ENCODE results near the gene OR6J1. TPM values are rescaled to one million over a fixed set of nuclear protein-coding genes. Genes with fewer than 3 reads are reported as not detected.

Gene OR6J1
- total RNA-seq, 2 donors from 2014 or later: not detected

- H3K27ac ChIP-seq: no peak overlapping the region
- TF ChIP-seq POLR2A (IDR thresholded peaks at IDR 0.05): no peak
- no peak for TF ChIP-seq POLR2AphosphoS5 (IDR thresholded peaks at IDR 0.05)
- TF ChIP-seq, protein P1, sequence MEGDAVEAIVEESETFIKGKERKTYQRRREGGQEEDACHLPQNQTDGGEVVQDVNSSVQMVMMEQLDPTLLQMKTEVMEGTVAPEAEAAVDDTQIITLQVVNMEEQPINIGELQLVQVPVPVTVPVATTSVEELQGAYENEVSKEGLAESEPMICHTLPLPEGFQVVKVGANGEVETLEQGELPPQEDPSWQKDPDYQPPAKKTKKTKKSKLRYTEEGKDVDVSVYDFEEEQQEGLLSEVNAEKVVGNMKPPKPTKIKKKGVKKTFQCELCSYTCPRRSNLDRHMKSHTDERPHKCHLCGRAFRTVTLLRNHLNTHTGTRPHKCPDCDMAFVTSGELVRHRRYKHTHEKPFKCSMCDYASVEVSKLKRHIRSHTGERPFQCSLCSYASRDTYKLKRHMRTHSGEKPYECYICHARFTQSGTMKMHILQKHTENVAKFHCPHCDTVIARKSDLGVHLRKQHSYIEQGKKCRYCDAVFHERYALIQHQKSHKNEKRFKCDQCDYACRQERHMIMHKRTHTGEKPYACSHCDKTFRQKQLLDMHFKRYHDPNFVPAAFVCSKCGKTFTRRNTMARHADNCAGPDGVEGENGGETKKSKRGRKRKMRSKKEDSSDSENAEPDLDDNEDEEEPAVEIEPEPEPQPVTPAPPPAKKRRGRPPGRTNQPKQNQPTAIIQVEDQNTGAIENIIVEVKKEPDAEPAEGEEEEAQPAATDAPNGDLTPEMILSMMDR (IDR thresholded peaks at IDR 0.05): no peak
- 94% methylated on average over 2 of the region's 2 CpGs for WGBS
- no peaks in the 10 kb centered on the region for H3K4me1 ChIP-seq (replicated peaks)
- intact Hi-C loops (cut with DNase I): no loop called here
- no peak for DNase-seq (ENCODE audit: low spot score)
- no peaks in the 10 kb centered on the region for H3K9me3 ChIP-seq
- no peak overlapping the region for H3K4me3 ChIP-seq
- H3K36me3 ChIP-seq: no peaks in the 10 kb centered on the region
- H3K27me3 ChIP-seq (replicated peaks; ENCODE audit: insufficient read depth): no peaks in the 10 kb centered on the region
Measured at GRCh38 chr14:22630486-22630885, 13.7 kb downstream of the OR6J1 start.

DNA sequence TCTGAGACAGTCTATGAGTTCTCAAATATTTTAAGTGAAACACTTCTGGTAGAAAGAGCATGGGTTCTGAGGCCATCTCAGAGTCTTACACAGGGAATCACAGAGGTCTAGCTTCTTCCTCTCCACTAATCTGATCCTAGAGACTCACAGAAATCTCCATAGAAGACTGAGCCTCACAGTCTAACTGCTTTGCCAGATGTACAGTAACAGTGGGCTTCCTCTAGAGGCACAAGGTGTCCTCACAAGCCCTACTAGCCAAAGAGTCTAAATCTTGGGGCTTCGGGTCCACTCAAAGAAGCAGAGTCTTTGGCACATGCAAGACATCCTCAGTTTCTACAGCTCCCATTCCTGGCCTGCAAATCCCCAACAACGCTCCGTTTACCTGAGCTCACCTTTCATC lies 14.1 kb downstream of the OR6J1 start:
- Histone ChIP-seq H3K4me3 (no peak overlapping the region), H3K36me3 (no peaks in the 10 kb centered on the region), H3K27ac (no peak overlapping the region), H3K4me1 (replicated peaks) (no peaks in the 10 kb centered on the region), H3K27me3 (replicated peaks; ENCODE audit: insufficient read depth) (no peaks in the 10 kb centered on the region), H3K9me3 (no peaks in the 10 kb centered on the region)
- WGBS: 94% methylated on average over 3 of the region's 3 CpGs
- DNase-seq (ENCODE audit: low spot score): no peak
- TF ChIP-seq POLR2A (IDR thresholded peaks at IDR 0.05): no peak
- TF ChIP-seq POLR2AphosphoS5 (IDR thresholded peaks at IDR 0.05): no peak
- TF ChIP-seq, protein P1 (IDR thresholded peaks at IDR 0.05): no peak
- intact Hi-C loops (cut with DNase I): no loop called here

DNA sequence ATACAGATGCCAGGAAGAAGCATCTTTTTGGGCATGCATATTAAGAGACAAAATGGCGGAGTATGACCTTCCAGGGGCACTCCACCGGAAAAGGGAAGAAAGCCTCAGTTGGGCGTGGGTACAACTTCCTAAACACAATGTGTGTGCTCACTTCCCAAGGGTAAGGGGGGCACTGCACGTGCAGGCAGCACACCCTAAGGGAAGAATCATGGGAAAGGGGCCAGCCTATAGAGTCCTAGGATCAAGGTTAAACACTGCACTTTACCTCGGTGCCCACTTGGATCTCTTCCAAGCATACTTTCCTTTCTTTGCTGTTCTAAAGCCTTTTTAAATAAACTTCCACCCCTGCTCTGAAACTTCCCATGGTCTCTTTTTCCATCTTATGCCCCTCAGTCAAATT lies 14.8 kb downstream of the OR6J1 start:
- intact Hi-C loops (cut with DNase I): no loop called here
- DNase-seq (ENCODE audit: low spot score): no peak
- Histone ChIP-seq H3K4me3 (no peak overlapping the region), H3K4me1 (replicated peaks) (no peaks in the 10 kb centered on the region), H3K36me3 (no peaks in the 10 kb centered on the region), H3K27me3 (replicated peaks; ENCODE audit: insufficient read depth) (no peaks in the 10 kb centered on the region), H3K9me3 (no peaks in the 10 kb centered on the region), H3K27ac (no peak overlapping the region)
- TF ChIP-seq POLR2AphosphoS5 (IDR thresholded peaks at IDR 0.05): no peak
- TF ChIP-seq, protein P1 (IDR thresholded peaks at IDR 0.05): no peak
- TF ChIP-seq POLR2A (IDR thresholded peaks at IDR 0.05): no peak
- 69% methylated on average over 5 of the region's 5 CpGs for WGBS

DNA sequence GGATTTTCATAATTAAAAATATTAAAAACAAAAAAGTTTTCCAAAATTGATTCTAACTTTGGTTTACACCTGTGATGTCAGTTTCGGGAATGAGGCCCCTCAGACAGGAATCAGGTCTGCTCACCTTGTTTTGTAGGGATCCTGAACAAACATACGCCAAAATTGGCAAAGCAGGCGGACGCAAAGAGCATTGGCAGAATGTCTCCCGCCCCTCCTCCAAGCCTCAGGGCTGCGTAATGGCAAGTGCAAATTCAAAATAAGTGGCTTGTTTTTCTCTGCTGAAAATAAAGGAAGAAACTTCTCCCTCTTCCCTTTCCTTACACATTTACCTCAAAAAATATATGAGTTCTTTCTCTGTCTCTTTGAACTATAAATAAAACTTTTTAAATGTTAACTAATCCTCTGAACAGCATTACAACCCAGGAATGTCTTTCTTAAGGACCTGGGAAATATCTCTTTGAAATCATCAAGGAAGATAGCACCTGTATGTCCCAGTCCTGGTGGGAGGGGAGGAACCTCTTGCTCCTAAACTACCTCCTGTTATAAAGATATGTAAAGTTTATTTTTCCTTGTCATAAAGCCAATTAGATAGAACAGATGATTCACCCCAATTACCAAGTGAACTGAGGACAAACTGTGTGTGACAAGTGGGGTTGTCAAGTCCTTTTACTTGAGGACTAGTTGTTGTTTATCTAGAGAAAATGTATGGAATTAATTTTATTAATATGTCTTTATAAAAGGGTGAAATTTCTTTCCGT lies 16.5 kb downstream of the OR6J1 start:
- H3K36me3 ChIP-seq: no peaks in the 10 kb centered on the region
- no peak overlapping the region for H3K4me3 ChIP-seq
- DNase-seq (ENCODE audit: low spot score): peak; percentile 18
- H3K27me3 ChIP-seq (replicated peaks; ENCODE audit: insufficient read depth): no peaks in the 10 kb centered on the region
- TF ChIP-seq, protein P1 (IDR thresholded peaks at IDR 0.05): no peak
- no peak for TF ChIP-seq POLR2A (IDR thresholded peaks at IDR 0.05)
- peak; percentile 10 for TF ChIP-seq POLR2AphosphoS5 (IDR thresholded peaks at IDR 0.05)
- H3K27ac ChIP-seq: no peak overlapping the region
- H3K4me1 ChIP-seq (replicated peaks): no peaks in the 10 kb centered on the region
- H3K9me3 ChIP-seq: no peaks in the 10 kb centered on the region
- intact Hi-C loops (cut with DNase I): no loop called here
- 54% methylated on average over 7 of the region's 7 CpGs for WGBS

DNA sequence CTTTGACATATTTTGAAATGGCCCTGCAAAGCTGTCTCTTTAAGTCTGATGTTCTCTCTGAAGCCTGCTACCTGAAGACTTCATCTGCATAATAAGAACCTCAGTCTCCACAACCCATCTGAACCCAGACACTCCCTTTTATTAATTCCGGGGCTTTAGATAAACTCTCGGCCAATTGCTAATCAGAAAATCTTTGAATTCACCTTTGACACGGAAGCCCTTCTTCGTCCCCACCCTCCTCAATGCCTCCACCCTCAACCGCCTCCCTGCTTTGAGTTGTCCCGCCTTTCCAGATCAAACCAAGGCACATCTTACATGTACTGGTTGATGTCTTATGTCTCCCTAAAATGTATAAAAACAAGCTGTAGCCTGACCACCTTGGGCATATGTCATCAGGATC lies 17.6 kb downstream of the OR6J1 start:
- 93% methylated on average over 6 of the region's 6 CpGs for WGBS
- no peaks in the 10 kb centered on the region for H3K4me1 ChIP-seq (replicated peaks)
- no peak for DNase-seq (ENCODE audit: low spot score)
- intact Hi-C loops (cut with DNase I): no loop called here
- H3K27ac ChIP-seq: no peak overlapping the region
- no peaks in the 10 kb centered on the region for H3K36me3 ChIP-seq
- H3K27me3 ChIP-seq (replicated peaks; ENCODE audit: insufficient read depth): no peaks in the 10 kb centered on the region
- H3K9me3 ChIP-seq: no peaks in the 10 kb centered on the region
- TF ChIP-seq, protein P1 (IDR thresholded peaks at IDR 0.05): no peak
- TF ChIP-seq POLR2AphosphoS5 (IDR thresholded peaks at IDR 0.05): no peak
- TF ChIP-seq POLR2A (IDR thresholded peaks at IDR 0.05): no peak
- no peak overlapping the region for H3K4me3 ChIP-seq
